Measurements from ENCODE around the gene CSRP3.

- no peak for TF ChIP-seq CTCF (conservative IDR thresholded peaks at IDR 0.05)
- TF ChIP-seq ZFX (IDR thresholded peaks at IDR 0.05) = no peak
Observed at GRCh38 chr11:19208181-19208580, 6.4 kb upstream of the CSRP3 start.
